K562 (cell line): Measurements from ENCODE around the gene TAS2R31. TPM values are rescaled to one million over a fixed set of nuclear protein-coding genes. Genes with fewer than 3 reads are reported as not detected.

ENCODE experiments used
- ATAC-seq: fragments of 200-7000 bp; cut with Tn5 transposase; 3 replicates; pipeline ENCODE4 v1.9.1; 2020; ENCODE audit warnings: moderate library complexity
- BruUV-seq: library from RNA; stranded (reverse); fragments of 400-500 nt; replicated peaks from 2 replicates; lab custom pipeline; 2021; lab: Mats Ljungman, UMichigan
- CTCF ChIA-PET: fragments of 300-600 bp; formaldehyde crosslinking; extraction: SDS; loops from one replicate; lab custom pipeline; 2021; ENCODE audit warnings: low intra/inter-chr PET ratio; lab: Yijun Ruan, JAX
- POLR2A ChIA-PET: fragments of 300-600, 350-650 bp; sonication (Branson Sonifier 250); formaldehyde crosslinking; extraction: SDS; loops from one replicate; lab custom pipeline; 2021; ENCODE audit warnings: antibody characterized with exemption, inconsistent platforms; lab: Yijun Ruan, JAX
- DNase-seq, 4 experiments: peaks; one replicate each; pipeline versions ENCODE4 v3.0.0 to v3.0.0-alpha.2; 2011 to 2018; ENCODE audit warnings: low spot score in 3 of 4, mixed read lengths in 3 of 4; ENCODE audit errors: extremely low read depth in 1 of 4
- FAIRE-seq: peaks from 2 replicates; lab custom pipeline; 2011; peaks lifted over from hg19 to GRCh38; lab: Jason Lieb, UNC
- H2AFZ ChIP-seq: 2 replicates; pipeline ENCODE4 v1.6.0; 2011; ENCODE audit warnings: low read depth, low read length, control low read depth, inconsistent platforms
- H3K27ac ChIP-seq: fragments of 200-600 bp; 3 replicates; pipeline ENCODE4 v1.8.0; 2011; ENCODE audit warnings: low read depth, mild to moderate bottlenecking, control low read depth, inconsistent platforms, low read length, moderate library complexity, mixed read lengths; ENCODE audit errors: extremely low read depth
- H3K27me3 ChIP-seq, 2 experiments: fragments of 300-600 bp in 1 of 2; 2 replicates in 1 of 2; 3 replicates in 1 of 2; pipeline versions ENCODE4 v1.6.0 to v1.8.0; 2011; ENCODE audit warnings: inconsistent platforms in 2 of 2, low read length in 2 of 2, mild to moderate bottlenecking in 1 of 2, mixed read lengths in 1 of 2, moderate library complexity in 1 of 2; ENCODE audit not compliant: control insufficient read depth in 2 of 2, insufficient read depth in 2 of 2
- H3K36me3 ChIP-seq: fragments of 300-600 bp; 3 replicates; pipeline ENCODE4 v1.8.0; 2011; ENCODE audit warnings: mild to moderate bottlenecking, low read length, inconsistent platforms; ENCODE audit not compliant: control insufficient read depth, insufficient read depth
- H3K4me1 ChIP-seq, 2 experiments: fragments of 200-600 bp in 1 of 2; replicated peaks in 1 of 2; 2 replicates in 1 of 2; 3 replicates in 1 of 2; pipeline versions ENCODE4 v1.5.1 to v1.8.0; 2011; ENCODE audit warnings: inconsistent platforms in 2 of 2, low read length in 2 of 2, mild to moderate bottlenecking in 1 of 2, mixed read lengths in 1 of 2, moderate library complexity in 1 of 2; ENCODE audit not compliant: control insufficient read depth in 2 of 2, insufficient read depth in 2 of 2
- H3K4me2 ChIP-seq: 2 replicates; pipeline ENCODE4 v1.6.1; 2011; ENCODE audit warnings: low read length, control low read depth, inconsistent platforms, mixed read lengths; ENCODE audit not compliant: insufficient read depth
- H3K4me3 ChIP-seq: fragments of 200-600 bp; sonication (generic), shearing (Covaris generic); 2 replicates; pipeline ENCODE4 v1.5.1; 2016; ENCODE audit warnings: control low read depth, inconsistent platforms
- H3K79me2 ChIP-seq: fragments of 200-600 bp; 3 replicates; pipeline ENCODE4 v1.8.0; 2011; ENCODE audit warnings: low read length, inconsistent platforms; ENCODE audit not compliant: control insufficient read depth, insufficient read depth
- H3K9ac ChIP-seq, 2 experiments: 2 replicates each; pipeline versions ENCODE4 v1.6.0 to v1.6.1; 2011; ENCODE audit warnings: low read depth in 2 of 2, low read length in 2 of 2, control low read depth in 1 of 2, inconsistent platforms in 1 of 2, mild to moderate bottlenecking in 1 of 2, mixed read lengths in 1 of 2; ENCODE audit not compliant: insufficient read depth in 1 of 2
- H3K9me1 ChIP-seq: one replicate; pipeline ENCODE4 v1.6.0; 2011; ENCODE audit warnings: inconsistent platforms, mild to moderate bottlenecking, low read length, moderate library complexity; ENCODE audit not compliant: control insufficient read depth, insufficient read depth
- H3K9me3 ChIP-seq: replicated peaks from 2 replicates; pipeline ENCODE4 v1.5.1; 2011; ENCODE audit warnings: low read depth, low read length, inconsistent platforms; ENCODE audit not compliant: control insufficient read depth, insufficient read depth
- H4K20me1 ChIP-seq: replicated peaks from 2 replicates; pipeline ENCODE4 v1.6.1; 2011; ENCODE audit warnings: low read length, inconsistent platforms, mixed read lengths; ENCODE audit not compliant: control insufficient read depth, insufficient read depth
- ARNT ChIP-seq, 2 experiments: fragments of 450-650 bp; IDR thresholded peaks; 2 replicates each; pipeline ENCODE4 v1.6.1; 2016; ENCODE audit warnings: mild to moderate bottlenecking in 1 of 2
- CBX5 ChIP-seq: IDR thresholded peaks from 2 replicates; pipeline ENCODE4 v1.6.1; 2014; ENCODE audit warnings: low read depth, borderline replicate concordance
- CREB5 ChIP-seq: fragments of 250-450 bp; sonication (Bioruptor Pico); IDR thresholded peaks from 2 replicates; pipeline ENCODE4 v1.5.0; 2020; ENCODE audit warnings: mild to moderate bottlenecking
- CXXC5 ChIP-seq: fragments of 250-450 bp; sonication (Bioruptor Pico); IDR thresholded peaks from 2 replicates; pipeline ENCODE4 v1.8.0; 2022; ENCODE audit warnings: inconsistent platforms, mild to moderate bottlenecking, moderate library complexity
- HLTF ChIP-seq: fragments of 450-650 bp; IDR thresholded peaks from 2 replicates; pipeline ENCODE4 v1.6.1; 2016
- KAT8 ChIP-seq: fragments of 450-650 bp; IDR thresholded peaks from 2 replicates; pipeline ENCODE4 v1.6.1; 2016; ENCODE audit warnings: low read depth, mild to moderate bottlenecking
- MEF2A ChIP-seq: IDR thresholded peaks from 2 replicates; pipeline ENCODE4 v1.6.1; 2011; ENCODE audit warnings: low read depth, mild to moderate bottlenecking, low read length, moderate library complexity; ENCODE audit not compliant: control insufficient read depth
- MIER1 ChIP-seq: fragments of 450-650 bp; IDR thresholded peaks from 2 replicates; pipeline ENCODE4 v1.6.1; 2016; ENCODE audit warnings: antibody characterized with exemption, mild to moderate bottlenecking, low read depth
- POLR2H ChIP-seq: IDR thresholded peaks from 2 replicates; pipeline ENCODE4 v1.6.1; 2016; ENCODE audit warnings: missing genetic modification characterization, low read depth, mild to moderate bottlenecking, control low read depth, missing compliant biosample characterization, moderate library complexity
- PTTG1 ChIP-seq: fragments of 450-650 bp; IDR thresholded peaks from 2 replicates; pipeline ENCODE4 v1.6.1; 2016; ENCODE audit warnings: low read depth, mild to moderate bottlenecking, missing genetic modification characterization, missing compliant biosample characterization
- SMC3 ChIP-seq: conservative IDR thresholded peaks from 2 replicates; pipeline ENCODE4 v1.6.1; 2011; ENCODE audit warnings: low read depth, low read length, improper control_type of control experiment; ENCODE audit not compliant: insufficient read depth
- ZMIZ1 ChIP-seq, 2 experiments: fragments of 150-350 bp in 1 of 2; IDR thresholded peaks; 2 replicates each; pipeline ENCODE4 v1.6.1; 2012 to 2016; ENCODE audit warnings: low read depth in 2 of 2, low read length in 2 of 2, mild to moderate bottlenecking in 1 of 2, moderate library complexity in 1 of 2
- ZNF174 ChIP-seq: fragments of 250-450 bp; sonication (Bioruptor Pico); IDR thresholded peaks from 2 replicates; pipeline ENCODE4 v1.4.0; 2020; ENCODE audit warnings: mild to moderate bottlenecking
- ZNF707 ChIP-seq: fragments of 250-450 bp; sonication (Bioruptor Pico); conservative IDR thresholded peaks from 2 replicates; pipeline ENCODE4 v1.8.0; 2022; ENCODE audit warnings: inconsistent platforms, mild to moderate bottlenecking, moderate library complexity
- WGBS: fragments of 100-300 bp; shearing (Covaris generic); methylation state at CpG from one replicate; pipeline ENCODE4 v1.1.6; 2016; ENCODE audit warnings: low coverage, mixed read lengths; ENCODE audit not compliant: insufficient coverage; ENCODE audit errors: missing lambda C conversion rate; 5-methylcytosine and 5-hydroxymethylcytosine counted together
- in situ Hi-C: fragments of 300-500 bp; cut with MboI; formaldehyde crosslinking; loops from 4 replicates; pipeline ENCODE4 v1.15.0; 2018; ENCODE audit warnings: inconsistent platforms, mixed read lengths
- intact Hi-C: fragments of 100-400 bp; cut with micrococcal nuclease; formaldehyde crosslinking; loops from 2 replicates; pipeline ENCODE4 v1.14.2; 2022
- polyA plus RNA-seq, 8 experiments: library from polyadenylated mRNA; depleted of rRNA in 4 of 8; stranded (reverse) in 5 of 8; unstranded in 3 of 8; fragments of >200 nt; fragmentation: Nextera tagmentation in 2 of 8; fragmentation: Illumina TruSeq in 1 of 8; extraction: Ambion mirVana in 2 of 8; extraction: Trizol in 1 of 8; gene quantifications; 2 replicates each; pipeline versions ENCODE4 v1.2.1 to v1.2.3, GENCODE V29; 2011 to 2014; ENCODE audit warnings: inconsistent platforms in 1 of 8, missing spikeins in 1 of 8
- total RNA-seq, 7 experiments: library from RNA; depleted of rRNA in 6 of 7; stranded (reverse); fragments of >200 nt in 6 of 7; fragmentation: Illumina TruSeq in 2 of 7; extraction: Trizol in 2 of 7; gene quantifications; 2 replicates each; pipeline versions ENCODE4 v1.2.1 to v1.2.3, GENCODE V29; 2011 to 2021; ENCODE audit warnings: low replicate concordance in 1 of 7
- TF ChIP-seq, protein P1 (sequence below): sonication (generic); formaldehyde crosslinking; IDR thresholded peaks from 2 replicates; pipeline ENCODE4 v1.8.1; 2023; ENCODE audit warnings: mild to moderate bottlenecking, missing genetic modification reagents

Gene TAS2R31
- total and polyA plus RNA-seq, 9 of the 15 experiments (the other 6 are each of a cell fraction or from before 2014, with no cell fraction given): 0.59 to 3.6 (median 1.4) TPM; not detected in 4

- TF ChIP-seq PTTG1 (tag) (no peak), ARNT (IDR thresholded peaks at IDR 0.05) (no peak), HLTF (no peak), POLR2H (tag) (no peak), CBX5 (no peak), ZMIZ1 (IDR thresholded peaks at IDR 0.05; ENCODE audit: low read depth in 2 of 2, low read length in 2 of 2) (no peak), CREB5 (CRISPR knock-in tag) (no peak), MEF2A (no peak), SMC3 (no peak), CXXC5 (no peak), MIER1 (no peak), KAT8 (no peak), ZNF707 (CRISPR knock-in tag) (no peak), ZNF174 (CRISPR knock-in tag) (no peak)
- TF ChIP-seq, protein P1, sequence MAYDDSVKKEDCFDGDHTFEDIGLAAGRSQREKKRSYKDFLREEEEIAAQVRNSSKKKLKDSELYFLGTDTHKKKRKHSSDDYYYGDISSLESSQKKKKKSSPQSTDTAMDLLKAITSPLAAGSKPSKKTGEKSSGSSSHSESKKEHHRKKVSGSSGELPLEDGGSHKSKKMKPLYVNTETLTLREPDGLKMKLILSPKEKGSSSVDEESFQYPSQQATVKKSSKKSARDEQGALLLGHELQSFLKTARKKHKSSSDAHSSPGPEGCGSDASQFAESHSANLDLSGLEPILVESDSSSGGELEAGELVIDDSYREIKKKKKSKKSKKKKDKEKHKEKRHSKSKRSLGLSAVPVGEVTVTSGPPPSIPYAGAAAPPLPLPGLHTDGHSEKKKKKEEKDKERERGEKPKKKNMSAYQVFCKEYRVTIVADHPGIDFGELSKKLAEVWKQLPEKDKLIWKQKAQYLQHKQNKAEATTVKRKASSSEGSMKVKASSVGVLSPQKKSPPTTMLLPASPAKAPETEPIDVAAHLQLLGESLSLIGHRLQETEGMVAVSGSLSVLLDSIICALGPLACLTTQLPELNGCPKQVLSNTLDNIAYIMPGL: no peak
- Histone ChIP-seq H3K4me3 (no peak within 1 kb of the TSS), H3K9me3 (no peaks in the 10 kb centered on the region), H3K79me2 (no peaks in the 10 kb centered on the region), H3K36me3 (no peaks in the 10 kb centered on the region), H3K27ac (no peak within 1 kb of the TSS), H3K4me2 (no peak within 1 kb of the TSS), H3K9me1 (no peaks in the 10 kb centered on the region), H3K4me1 (no peaks in the 10 kb centered on the region), H4K20me1 (no peaks in the 10 kb centered on the region), H3K9ac (no peak within 1 kb of the TSS), H3K27me3 (no peaks in the 10 kb centered on the region), H2AFZ (no peak within 1 kb of the TSS)
- no peak for DNase-seq
- in situ Hi-C loops (no loop called here), intact Hi-C loops (no loop called here)
- POLR2A ChIA-PET: interaction anchor here (1.5 kb wide), 1 partner anchor 13 kb away, joined by 3 read pairs; no protein-coding TSS in a partner anchor
- ATAC-seq: no peak
- no peak for FAIRE-seq
- CTCF ChIA-PET: no interaction called here
- 78% methylated on average over 1 of the region's 1 CpG for WGBS
- BruUV-seq: no TSS peak
Observed at GRCh38 chr12:11022520-11022919, 8.7 kb downstream of the TAS2R31 start, which contains the start of gene TAS2R19. Gene TAS2R19 (minus strand): TSS chr12:11022620. CDS start chr12:11022571, 49 bp downstream.
